Right renal pelvis (tissue), 4 donors: ENCODE data around the gene ASB7. TPM values are rescaled to one million over a fixed set of nuclear protein-coding genes. Genes with fewer than 3 reads are reported as not detected.

Experiments used
- DNase-seq, 4 donors: peaks; one replicate each; pipeline ENCODE4 v3.0.0-alpha.2; 2013; ENCODE audit warnings: low read depth in 4 of 4, low spot score in 3 of 4, missing footprints in 1 of 4
- polyA plus RNA-seq, 4 donors: library from polyadenylated mRNA; unstranded; fragments of 120-200 nt; gene quantifications; one replicate each; pipeline ENCODE4 v1.2.1, GENCODE V29; 2013; ENCODE audit not compliant: insufficient read length in 4 of 4

ASB7 gene
- polyA plus RNA-seq, 4 donors: 14.3 to 18.4 (median 17.9) TPM

DNA sequence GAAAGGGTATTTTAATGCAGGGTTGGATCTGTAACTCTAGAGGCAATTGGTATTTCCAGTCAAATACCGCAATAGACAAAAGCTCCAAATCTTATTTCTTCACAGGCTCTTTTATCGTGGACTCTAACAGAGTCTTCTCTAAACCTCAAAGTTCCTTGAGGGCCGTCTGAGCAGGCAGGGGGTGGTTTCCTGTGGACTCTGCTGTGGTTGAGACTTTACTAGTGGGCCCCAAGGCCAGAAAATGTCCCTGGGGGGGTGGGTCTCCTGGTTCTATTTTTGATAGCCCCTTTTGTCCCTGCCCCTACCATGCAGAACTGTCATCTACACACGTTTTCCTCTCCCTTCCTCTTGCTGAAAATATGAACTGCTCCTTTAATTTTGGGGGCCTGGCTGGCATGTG is 80.1 kb downstream of the ASB7 start:
- DNase-seq: no peak

GRCh38 chr15:100683434-100683833 is 81.0 kb downstream of the ASB7 start:
- DNase-seq: no peak

- no peak for DNase-seq
These were observed 82.2 kb downstream of the ASB7 start for GRCh38 chr15:100684591-100684990.

- DNase-seq: no peak
These were observed 83.8 kb downstream of the ASB7 start for GRCh38 chr15:100686021-100686724.

GRCh38 chr15:100686725-100687473 is 84.5 kb downstream of the ASB7 start:
- DNase-seq: no peak

DNA sequence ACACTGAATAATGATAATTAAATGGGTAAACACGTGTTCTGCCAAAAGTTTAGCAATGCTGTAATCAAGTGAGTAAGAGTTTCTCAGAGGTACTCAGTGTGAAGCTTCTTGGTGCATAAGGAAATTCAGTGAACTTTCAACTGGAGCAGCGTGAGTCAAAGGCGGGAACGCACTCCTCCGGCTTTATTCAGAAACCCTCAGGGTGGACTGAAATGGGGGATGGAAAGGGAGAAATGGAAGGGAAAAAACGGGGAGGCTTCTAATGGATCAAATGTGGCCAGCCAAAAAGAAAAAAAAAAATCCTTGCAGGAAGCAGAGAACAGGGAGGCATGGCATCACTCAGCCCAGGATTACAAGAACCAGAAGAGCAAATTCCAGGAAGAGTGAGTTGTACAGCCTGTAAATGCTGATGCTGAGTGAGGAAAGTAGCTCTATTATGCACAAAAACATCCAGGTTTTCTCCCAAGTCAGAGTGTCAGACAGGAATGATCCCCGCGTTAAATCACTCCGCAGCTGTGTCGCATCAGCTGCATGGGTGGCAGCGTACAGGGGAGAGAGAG is 85.3 kb downstream of the ASB7 start:
- no peak for DNase-seq

- no peak for DNase-seq
These were observed 86.2 kb downstream of the ASB7 start for GRCh38 chr15:100688549-100689120.

GRCh38 chr15:100689131-100689899 is 86.9 kb downstream of the ASB7 start:
- no peak for DNase-seq

DNA sequence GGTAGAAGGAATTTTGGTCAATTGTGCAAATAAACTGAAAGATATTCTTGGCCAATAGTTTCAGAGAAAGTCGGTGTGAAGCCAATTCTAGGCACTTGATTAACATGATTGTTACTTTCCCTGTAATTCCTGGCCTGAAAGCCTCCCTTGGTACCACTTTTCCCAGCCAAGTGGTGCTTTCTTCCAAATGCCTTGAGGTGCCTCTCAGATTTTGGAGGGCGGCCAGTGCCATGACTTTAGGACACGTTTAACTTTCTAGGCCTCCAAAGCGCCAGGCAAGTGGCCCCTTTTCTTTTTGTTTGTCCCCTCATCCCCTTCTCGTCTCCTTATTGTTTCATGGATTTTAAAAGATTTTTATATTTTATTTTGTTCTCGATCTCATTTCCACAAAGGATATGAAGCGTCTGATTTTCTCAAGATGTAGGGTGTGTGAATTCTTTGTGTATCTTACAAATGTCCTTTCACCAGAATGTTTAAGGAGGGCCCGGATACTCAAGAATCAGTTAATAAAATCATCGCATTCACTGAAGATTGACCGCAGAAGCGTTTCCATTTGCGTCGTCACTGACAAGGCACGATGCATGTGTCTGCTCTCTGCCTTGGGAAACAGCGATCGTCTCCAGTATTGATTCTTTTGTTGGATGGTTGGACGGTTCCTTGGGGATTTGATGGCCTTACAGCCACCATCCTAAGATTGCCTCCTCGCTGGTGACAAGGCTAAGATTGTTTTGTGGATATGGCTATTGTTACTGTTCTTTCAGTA is 87.8 kb downstream of the ASB7 start:
- DNase-seq: no peak

DNA sequence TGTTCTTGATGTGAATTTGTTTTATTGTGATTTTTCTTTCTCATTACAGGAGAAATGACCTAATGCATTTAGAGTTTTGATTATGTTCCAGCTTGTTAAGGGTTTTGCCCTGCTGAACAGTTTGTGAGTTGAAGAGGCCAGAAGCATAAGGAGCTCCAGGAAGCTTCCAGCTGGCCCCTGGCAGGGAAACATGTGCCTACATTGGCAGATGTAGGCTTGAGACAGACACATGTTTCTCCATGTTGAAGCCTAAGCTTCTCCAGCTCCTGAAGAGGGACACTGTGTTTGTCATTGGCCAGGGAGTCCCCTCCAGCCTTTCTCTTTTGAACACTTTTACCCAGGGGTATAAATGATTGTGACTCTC is 88.4 kb downstream of the ASB7 start:
- DNase-seq: no peak

DNA sequence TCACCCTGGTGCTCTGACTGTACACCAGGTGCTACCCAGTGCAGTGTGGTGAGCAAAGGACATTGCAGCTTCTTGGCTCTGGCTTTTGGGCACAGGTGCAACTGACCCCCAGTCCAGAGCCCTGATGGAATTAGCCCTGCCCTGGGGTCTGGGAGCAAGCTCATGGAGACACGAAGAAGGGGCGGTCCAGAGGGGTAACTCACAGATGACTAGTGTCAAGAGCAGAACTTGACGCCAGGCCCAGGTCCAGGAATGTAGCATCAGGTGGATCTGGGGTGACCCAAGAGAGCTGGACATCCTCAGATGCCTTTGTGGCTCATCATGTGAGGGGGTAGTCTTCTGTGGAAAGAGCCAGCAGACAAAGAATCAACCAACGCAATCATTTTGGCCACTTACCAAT is 88.9 kb downstream of the ASB7 start:
- no peak for DNase-seq

DNA sequence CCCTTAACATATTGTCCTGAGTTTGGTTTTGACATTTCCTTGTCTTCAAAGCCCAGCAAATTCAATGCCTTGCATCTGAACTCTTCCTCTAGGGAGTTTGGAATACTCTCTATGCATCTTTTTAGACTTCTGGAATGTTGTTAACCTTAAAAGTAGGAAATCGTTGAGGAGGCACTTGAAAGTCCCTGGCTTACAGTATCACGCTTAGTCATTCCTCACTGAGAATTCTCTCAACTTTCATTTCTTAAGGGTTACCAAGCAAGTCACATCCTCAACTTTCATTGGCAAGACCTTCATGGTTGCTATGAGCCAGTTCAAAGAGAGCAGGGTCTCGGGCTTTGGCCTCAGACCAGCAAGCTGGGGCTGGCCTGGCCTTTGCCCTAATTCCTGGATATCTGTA is 89.9 kb downstream of the ASB7 start:
- DNase-seq: no peak

GRCh38 chr15:100692671-100693070 is 90.3 kb downstream of the ASB7 start:
- DNase-seq: no peak

DNA sequence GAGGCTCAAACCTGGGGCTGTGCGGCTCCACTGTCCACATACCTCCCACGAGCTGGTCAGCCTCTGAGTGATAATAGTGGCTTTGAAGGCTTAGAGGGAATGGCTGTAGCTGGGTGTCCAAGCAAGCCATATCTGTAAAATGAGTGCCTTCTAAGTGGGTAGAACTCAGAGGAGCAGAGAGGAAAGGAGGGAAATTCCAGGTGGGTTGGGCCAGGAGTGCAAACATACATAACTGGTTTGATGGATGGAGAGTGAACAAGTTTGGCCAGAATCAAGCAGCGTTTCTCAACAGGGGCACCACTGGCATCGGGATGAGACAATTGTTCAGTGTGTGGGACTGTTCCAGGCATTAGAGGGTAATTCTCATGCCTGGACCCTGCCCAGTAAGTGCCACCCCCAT is 91.1 kb downstream of the ASB7 start:
- no peak for DNase-seq

DNA sequence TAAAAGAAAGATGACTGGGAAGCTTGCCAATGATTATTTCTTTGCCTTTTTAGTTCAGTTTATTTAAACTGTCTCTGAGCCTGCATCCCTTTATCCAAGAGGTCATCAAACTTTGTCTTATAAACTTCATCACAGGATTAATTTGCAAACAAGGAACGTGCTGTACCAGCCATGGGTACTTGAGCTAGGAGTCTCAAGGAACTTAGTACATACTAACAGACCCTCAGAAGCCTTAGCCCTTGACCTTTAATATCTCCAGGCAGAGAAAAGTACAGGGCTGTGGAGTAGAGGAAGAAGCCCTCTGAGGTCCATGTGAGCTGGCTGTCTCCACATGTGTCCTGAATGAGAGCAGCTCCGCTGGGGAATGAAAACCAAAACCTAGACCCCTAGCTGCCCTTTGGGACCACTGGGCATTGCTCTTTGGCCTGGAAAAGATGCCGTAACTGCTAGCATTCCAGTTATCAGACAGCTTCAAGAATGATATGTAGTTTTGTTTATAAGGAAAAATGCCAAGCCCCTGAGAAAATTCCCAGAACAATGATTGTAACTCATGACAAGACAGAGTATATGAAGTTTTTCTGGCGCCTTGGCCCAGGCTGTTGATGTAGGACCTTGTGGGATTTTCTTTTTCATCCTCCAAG is 92.1 kb downstream of the ASB7 start:
- no peak for DNase-seq

DNA sequence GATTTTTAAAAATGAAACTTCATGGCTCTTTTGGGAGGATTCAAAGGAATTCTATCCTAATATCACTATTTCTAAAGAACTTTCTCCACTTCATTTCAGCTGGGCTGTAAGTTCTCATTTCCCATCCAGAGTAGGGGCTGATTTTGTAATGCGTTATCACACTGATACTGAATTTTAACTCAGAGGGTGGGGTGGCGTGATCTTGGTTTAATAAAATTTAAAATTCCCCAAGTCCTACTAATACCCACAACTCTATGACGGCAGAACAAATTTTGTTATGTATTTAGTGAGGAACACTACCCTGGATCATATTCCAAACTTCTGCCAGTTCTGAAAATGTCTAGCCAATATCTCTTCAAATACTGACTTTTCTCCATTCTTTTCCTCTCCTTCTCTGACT is 92.7 kb downstream of the ASB7 start:
- no peak for DNase-seq

DNA sequence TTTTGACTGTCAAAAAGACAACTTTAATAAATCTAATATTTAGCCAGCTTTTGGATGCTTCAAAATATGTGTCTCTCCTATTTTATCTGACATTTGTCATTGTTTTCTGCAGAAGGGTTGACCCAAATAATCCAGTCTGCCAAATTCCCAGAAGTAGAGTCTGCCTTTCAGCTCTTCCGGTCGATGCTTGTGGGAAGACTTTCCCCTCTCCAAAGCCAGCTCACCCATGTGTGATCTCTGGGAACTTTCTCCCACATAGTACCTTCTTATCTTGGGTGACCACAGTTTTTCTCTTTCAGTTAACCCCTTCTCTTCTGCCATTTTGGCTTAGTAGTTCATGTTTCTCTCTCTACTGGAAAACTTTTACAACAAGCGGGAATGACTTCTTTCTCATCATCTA is 94.1 kb downstream of the ASB7 start:
- no peak for DNase-seq
